Trophoblast cell (in vitro differentiated cells and primary cell): Measurements from ENCODE around the gene CCL4.

Experiments used
- DNase-seq, 2 donors: peaks; one replicate each; pipeline ENCODE4 v3.0.0-alpha.2; 2016
- H2AFZ ChIP-seq: 2 replicates; pipeline ENCODE4 v1.6.1; 2013; ENCODE audit warnings: low read length, moderate library complexity, mild to moderate bottlenecking; ENCODE audit not compliant: insufficient read depth, poor library complexity
- H2AK5ac ChIP-seq: 2 replicates; pipeline ENCODE4 v1.6.1; 2013; ENCODE audit warnings: mild to moderate bottlenecking, low read length
- H2BK120ac ChIP-seq: 2 replicates; pipeline ENCODE4 v1.6.1; 2013; ENCODE audit warnings: low read length, mild to moderate bottlenecking, moderate library complexity; ENCODE audit not compliant: insufficient read depth, poor library complexity
- H2BK12ac ChIP-seq: 2 replicates; pipeline ENCODE4 v1.6.1; 2013; ENCODE audit warnings: mild to moderate bottlenecking, low read length, moderate library complexity
- H2BK5ac ChIP-seq: 2 replicates; pipeline ENCODE4 v1.6.1; 2013; ENCODE audit warnings: low read length, low read depth, moderate library complexity, mild to moderate bottlenecking; ENCODE audit not compliant: poor library complexity
- H3K14ac ChIP-seq: 2 replicates; pipeline ENCODE4 v1.6.1; 2013; ENCODE audit warnings: mild to moderate bottlenecking, low read length
- H3K18ac ChIP-seq: 2 replicates; pipeline ENCODE4 v1.6.1; 2013; ENCODE audit warnings: mild to moderate bottlenecking, low read length
- H3K23ac ChIP-seq: 2 replicates; pipeline ENCODE4 v1.6.1; 2013; ENCODE audit warnings: low read length
- H3K27ac ChIP-seq: 2 replicates; pipeline ENCODE4 v1.5.1; 2013; ENCODE audit warnings: low read depth, mild to moderate bottlenecking, inconsistent platforms, low read length, moderate library complexity
- H3K27me3 ChIP-seq: 2 replicates; pipeline ENCODE4 v1.6.1; 2013; ENCODE audit warnings: inconsistent platforms, mild to moderate bottlenecking, low read length, moderate library complexity; ENCODE audit not compliant: insufficient read depth
- H3K36me3 ChIP-seq, 2 experiments: 1 replicate in 1 of 2; 2 replicates in 1 of 2; pipeline ENCODE4 v1.6.1; 2013; ENCODE audit warnings: low read length in 2 of 2, mild to moderate bottlenecking in 2 of 2, moderate library complexity in 1 of 2; ENCODE audit not compliant: insufficient read depth in 2 of 2, control insufficient read depth in 1 of 2
- H3K4ac ChIP-seq: 2 replicates; pipeline ENCODE4 v1.6.1; 2013; ENCODE audit warnings: low read depth, mild to moderate bottlenecking, low read length, moderate library complexity
- H3K4me1 ChIP-seq, 2 experiments: 1 replicate in 1 of 2; 2 replicates in 1 of 2; pipeline ENCODE4 v1.6.1; 2013; ENCODE audit warnings: low read length in 2 of 2, mild to moderate bottlenecking in 2 of 2, moderate library complexity in 1 of 2; ENCODE audit not compliant: insufficient read depth in 2 of 2, control insufficient read depth in 1 of 2
- H3K4me2 ChIP-seq: 2 replicates; pipeline ENCODE4 v1.6.1; 2013; ENCODE audit warnings: inconsistent platforms, mild to moderate bottlenecking, low read length, moderate library complexity
- H3K4me3 ChIP-seq: 2 replicates; pipeline ENCODE4 v1.5.1; 2013; ENCODE audit warnings: mild to moderate bottlenecking, low read depth, low read length, inconsistent platforms
- H3K79me1 ChIP-seq: one replicate; pipeline ENCODE4 v1.6.1; 2013; ENCODE audit warnings: low read length
- H3K79me2 ChIP-seq: 2 replicates; pipeline ENCODE4 v1.6.1; 2013; ENCODE audit warnings: low read length, mild to moderate bottlenecking; ENCODE audit not compliant: control insufficient read depth, insufficient read depth, poor library complexity
- H3K9ac ChIP-seq: 2 replicates; pipeline ENCODE4 v1.6.1; 2013; ENCODE audit warnings: mild to moderate bottlenecking, low read length
- H3K9me3 ChIP-seq: 2 replicates; pipeline ENCODE4 v1.6.1; 2013; ENCODE audit warnings: low read depth, mild to moderate bottlenecking, control low read depth, inconsistent platforms, low read length; ENCODE audit not compliant: insufficient read depth
- H4K12ac ChIP-seq: 2 replicates; pipeline ENCODE4 v1.6.1; 2013; ENCODE audit warnings: low read depth, mild to moderate bottlenecking, low read length, moderate library complexity
- H4K8ac ChIP-seq: 2 replicates; pipeline ENCODE4 v1.6.1; 2013; ENCODE audit warnings: low read depth, mild to moderate bottlenecking, low read length, moderate library complexity
- H4K91ac ChIP-seq: one replicate; pipeline ENCODE4 v1.6.1; 2013; ENCODE audit warnings: low read depth, mild to moderate bottlenecking, low read length, moderate library complexity
- WGBS: extraction: QIAGEN DNeasy Blood & Tissue Kit; methylation state at CpG from one replicate; pipeline ENCODE4 v1.1.7; 2013; ENCODE audit warnings: missing lambda C conversion rate; ENCODE audit not compliant: insufficient read length, insufficient coverage; ENCODE audit errors: extremely low coverage; 5-methylcytosine and 5-hydroxymethylcytosine counted together

The CCL4 gene

DNA sequence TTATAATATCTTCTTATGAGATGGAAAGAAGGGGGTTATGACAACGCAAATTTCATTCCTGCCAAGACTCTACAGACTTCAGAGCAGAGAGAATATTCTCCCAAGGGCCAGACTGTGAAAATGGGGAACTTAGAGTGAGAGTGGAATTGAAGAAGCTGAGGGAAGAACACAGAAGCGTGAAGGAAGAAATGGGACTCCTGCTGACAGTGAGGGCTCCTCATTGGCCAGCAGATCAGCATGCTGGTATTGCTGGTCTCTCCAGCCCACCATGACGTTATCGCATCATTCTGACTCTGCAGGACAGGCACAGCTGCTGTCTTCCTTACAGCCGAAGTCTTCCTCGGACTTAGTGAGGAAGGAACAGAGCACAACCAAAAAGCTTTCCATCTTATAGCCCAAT lies 24.3 kb downstream of the CCL4 start:
- Histone ChIP-seq H3K4me1 (no peaks in the 10 kb centered on the region), H3K23ac (no peak overlapping the region), H2AFZ (no peak overlapping the region), H2BK120ac (no peak overlapping the region), H2BK12ac (no peak overlapping the region), H2AK5ac (no peak overlapping the region), H4K12ac (no peak overlapping the region), H4K8ac (no peak overlapping the region), H3K14ac (no peak overlapping the region), H3K36me3 (no peaks in the 10 kb centered on the region), H3K79me1 (no peaks in the 10 kb centered on the region), H3K4me3 (no peak overlapping the region), H3K18ac (no peak overlapping the region), H2BK5ac (no peak overlapping the region), H3K4ac (no peak overlapping the region), H3K9me3 (peaks cover 12% of the 10 kb centered on the region), H3K27ac (no peak overlapping the region), H3K27me3 (no peaks in the 10 kb centered on the region), H3K4me2 (no peak overlapping the region), H4K91ac (no peak overlapping the region), H3K9ac (no peak overlapping the region), H3K79me2 (no peaks in the 10 kb centered on the region)
- no CpG with 5 or more reads among the region's 6 CpGs for WGBS
- peak; percentile 19 to 65 for DNase-seq

DNA sequence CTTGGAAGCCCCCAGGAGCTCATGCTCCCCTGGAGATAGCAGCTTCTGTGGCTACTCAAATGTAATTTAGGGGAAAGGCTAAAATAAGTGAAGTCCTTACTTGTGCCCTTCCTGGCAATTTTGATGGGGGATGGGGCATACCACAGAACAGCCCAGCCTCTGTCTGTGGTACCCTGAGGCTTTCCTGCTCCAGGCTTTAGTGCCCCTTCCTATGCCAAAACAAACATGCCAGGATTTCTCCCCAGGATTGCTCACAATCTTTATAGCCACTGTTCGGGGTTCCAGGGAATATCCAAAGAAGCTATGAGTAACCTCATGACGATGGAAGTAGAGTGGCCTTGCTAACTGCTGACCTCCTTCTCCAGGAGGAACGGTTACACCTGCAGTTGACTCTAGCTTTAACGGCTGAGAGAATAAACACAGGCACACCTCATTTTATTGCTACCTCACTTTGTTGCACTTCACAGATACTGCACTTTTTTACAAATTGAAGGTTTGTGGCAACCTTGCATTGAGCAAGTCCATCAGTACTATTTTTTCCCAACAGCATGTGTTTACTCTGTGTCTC lies 24.9 kb downstream of the CCL4 start:
- Histone ChIP-seq H3K79me1 (no peaks in the 10 kb centered on the region), H4K8ac (no peak overlapping the region), H2AFZ (no peak overlapping the region), H3K4ac (no peak overlapping the region), H2BK12ac (no peak overlapping the region), H3K4me3 (no peak overlapping the region), H2BK5ac (no peak overlapping the region), H3K9me3 (peaks cover 12% of the 10 kb centered on the region), H3K4me2 (no peak overlapping the region), H3K23ac (no peak overlapping the region), H3K14ac (no peak overlapping the region), H3K36me3 (no peaks in the 10 kb centered on the region), H2AK5ac (no peak overlapping the region), H2BK120ac (no peak overlapping the region), H3K79me2 (no peaks in the 10 kb centered on the region), H3K27ac (no peak overlapping the region), H3K4me1 (no peaks in the 10 kb centered on the region), H4K12ac (no peak overlapping the region), H3K18ac (no peak overlapping the region), H3K27me3 (no peaks in the 10 kb centered on the region), H4K91ac (no peak overlapping the region), H3K9ac (no peak overlapping the region)
- no peak for DNase-seq
- no CpG with 5 or more reads among the region's 4 CpGs for WGBS

DNA sequence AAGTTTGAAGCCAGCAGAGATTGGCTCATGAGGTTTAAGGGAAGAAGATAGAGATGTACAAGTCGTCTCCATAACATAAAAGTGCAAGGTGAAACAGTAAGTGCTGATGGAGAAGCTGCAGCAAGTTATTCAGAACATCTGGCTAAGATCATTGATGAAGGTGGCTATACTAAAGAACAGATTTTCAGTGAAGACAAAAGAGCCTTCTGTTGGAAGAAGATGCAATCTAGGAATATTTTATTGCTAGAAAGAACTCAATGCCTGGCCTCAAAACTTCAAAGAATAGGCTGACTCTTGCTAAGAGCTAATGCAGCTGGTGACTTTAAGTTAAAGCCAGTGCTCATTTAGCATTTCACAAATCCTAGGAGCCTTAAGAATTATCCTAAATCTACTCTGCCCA lies 26.0 kb downstream of the CCL4 start:
- Histone ChIP-seq H4K12ac (no peak overlapping the region), H2AK5ac (no peak overlapping the region), H2BK120ac (no peak overlapping the region), H2BK12ac (no peak overlapping the region), H3K4ac (no peak overlapping the region), H4K91ac (no peak overlapping the region), H3K27ac (no peak overlapping the region), H3K27me3 (no peaks in the 10 kb centered on the region), H3K18ac (no peak overlapping the region), H3K23ac (no peak overlapping the region), H3K79me1 (no peaks in the 10 kb centered on the region), H3K36me3 (no peaks in the 10 kb centered on the region), H3K9me3 (peaks cover 12% of the 10 kb centered on the region), H3K4me1 (no peaks in the 10 kb centered on the region), H3K4me2 (no peak overlapping the region), H3K14ac (no peak overlapping the region), H3K79me2 (no peaks in the 10 kb centered on the region), H4K8ac (no peak overlapping the region), H2AFZ (no peak overlapping the region), H3K4me3 (no peak overlapping the region), H3K9ac (no peak overlapping the region), H2BK5ac (no peak overlapping the region)
- DNase-seq, result no peak
- no CpG with 5 or more reads among the region's 1 CpG for WGBS

- DNase-seq, result peak in 1 of 2 donors; percentile 22
- Histone ChIP-seq H3K27ac (no peak overlapping the region), H2AK5ac (no peak overlapping the region), H3K79me2 (no peaks in the 10 kb centered on the region), H3K14ac (no peak overlapping the region), H3K9me3 (peaks cover 6% of the 10 kb centered on the region), H3K36me3 (no peaks in the 10 kb centered on the region), H3K27me3 (no peaks in the 10 kb centered on the region), H2BK12ac (no peak overlapping the region), H2BK120ac (no peak overlapping the region), H4K12ac (no peak overlapping the region), H3K79me1 (no peaks in the 10 kb centered on the region), H3K4me3 (no peak overlapping the region), H3K4me2 (no peak overlapping the region), H3K18ac (no peak overlapping the region), H2AFZ (no peak overlapping the region), H4K91ac (no peak overlapping the region), H3K9ac (no peak overlapping the region), H3K4ac (no peak overlapping the region), H4K8ac (no peak overlapping the region), H3K23ac (no peak overlapping the region), H2BK5ac (no peak overlapping the region), H3K4me1 (no peaks in the 10 kb centered on the region)
- WGBS, result no CpG with 5 or more reads among the region's 5 CpGs
Observed at GRCh38 chr17:36130346-36130745, 26.7 kb downstream of the CCL4 start.
